RWPE1 (cell line): Measurements from ENCODE around the gene SOCS7.

Source experiments
- CTCF ChIA-PET: fragments of 350-600 bp; sonication (Branson Sonifier 250); formaldehyde crosslinking; extraction: SDS; loops from one replicate; lab custom pipeline; 2021; lab: Yijun Ruan, JAX
- POLR2A ChIA-PET: fragments of 400-600 bp; formaldehyde crosslinking; extraction: SDS; loops from one replicate; lab custom pipeline; 2020; ENCODE audit warnings: antibody characterized with exemption; ENCODE audit not compliant: low non-redundant PET; lab: Yijun Ruan, JAX
- DNase-seq: peaks from one replicate; pipeline ENCODE4 v3.0.0; 2012; ENCODE audit warnings: low spot score
- H3K27ac ChIP-seq: fragments of 450-650 bp; 2 replicates; pipeline ENCODE4 v1.5.1; 2017
- CTCF ChIP-seq: fragments of 450-650 bp; conservative IDR thresholded peaks from 2 replicates; pipeline ENCODE4 v1.5.1; 2017; ENCODE audit warnings: low read depth, mild to moderate bottlenecking

Gene SOCS7

DNA sequence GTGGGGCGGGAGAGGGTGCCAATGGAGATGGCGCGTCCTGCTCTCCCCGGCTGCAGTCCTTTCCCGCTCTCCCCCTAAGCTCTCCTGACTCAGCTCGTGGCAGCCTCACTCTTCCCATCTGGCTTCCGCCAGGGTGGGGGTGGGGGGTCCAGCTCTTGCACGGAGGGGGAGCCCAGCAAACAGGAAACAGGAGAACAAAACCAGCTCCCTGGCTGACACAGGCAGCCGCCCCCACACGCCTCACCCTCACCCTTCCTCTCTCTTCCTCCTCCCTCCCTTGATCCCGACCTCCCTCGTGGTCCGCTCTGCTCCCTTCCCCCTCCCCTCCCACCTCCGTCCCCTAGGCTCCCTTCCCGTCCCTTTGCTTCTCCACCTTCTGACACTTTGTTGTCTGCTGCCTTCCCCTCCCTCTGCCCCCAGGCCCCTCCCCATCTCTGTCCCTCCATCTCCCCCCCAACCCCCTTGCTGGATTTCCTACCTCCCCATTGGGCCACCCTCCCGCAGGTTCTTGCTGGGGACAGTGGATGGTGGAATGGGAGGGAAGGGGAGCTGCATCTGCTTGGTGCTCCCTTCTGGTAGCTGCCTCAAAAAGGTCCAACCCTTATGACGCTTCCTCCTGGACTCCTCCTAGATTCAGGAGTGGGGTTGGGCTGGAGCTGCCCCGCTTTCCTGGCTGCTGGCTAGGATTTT, 100.3 kb downstream of the SOCS7 start:
- POLR2A ChIA-PET: interaction anchor here (0.5 to 0.6 kb wide), 4 partner anchors 8 to 224 kb away, joined by 3 to 7 read pairs (median 4); no protein-coding TSS in a partner anchor
- peak overlapping the region; percentile 99 for H3K27ac ChIP-seq
- no peak for TF ChIP-seq CTCF
- CTCF ChIA-PET: interaction anchor here (0.6 to 0.9 kb wide), 3 partner anchors 16 to 119 kb away, joined by 3 to 4 read pairs (median 4); no protein-coding TSS in a partner anchor
- DNase-seq: peak; percentile 91

DNA sequence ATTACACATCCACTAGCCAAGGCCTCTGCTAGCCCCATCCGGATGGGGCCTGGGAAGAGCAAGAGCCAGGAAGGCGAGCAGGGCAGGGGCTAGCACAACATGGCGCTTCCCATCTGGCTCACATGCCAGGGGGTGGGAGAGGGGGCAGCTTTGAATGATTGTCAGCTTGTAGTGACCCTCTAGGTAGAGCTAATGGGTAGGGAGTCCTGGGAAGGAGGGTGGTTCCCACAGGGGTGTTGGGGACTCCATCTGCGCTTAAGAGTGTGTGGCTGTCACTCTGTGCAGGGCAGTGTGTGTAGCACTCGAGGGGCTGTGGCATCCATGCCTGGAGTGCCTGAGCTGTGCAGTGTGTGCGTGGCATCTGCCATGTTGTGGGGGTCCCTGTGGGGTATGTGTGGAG, 101.1 kb downstream of the SOCS7 start:
- DNase-seq: no peak
- H3K27ac ChIP-seq: peak overlapping the region; percentile 99
- no peak for TF ChIP-seq CTCF
- CTCF ChIA-PET: interaction anchor here (0.6 to 0.7 kb wide), 3 partner anchors 16 to 119 kb away, joined by 4 read pairs; no protein-coding TSS in a partner anchor
- POLR2A ChIA-PET: interaction anchor here (0.5 to 0.6 kb wide), 3 partner anchors 9 to 20 kb away, joined by 3 to 4 read pairs (median 3); no protein-coding TSS in a partner anchor

- POLR2A ChIA-PET: no interaction called here
- TF ChIP-seq CTCF: no peak
- CTCF ChIA-PET: interaction anchor here (0.6 kb wide), 1 partner anchor 1590 kb away, joined by 3 read pairs; no protein-coding TSS in a partner anchor
- H3K27ac ChIP-seq: peak overlapping the region; percentile 99
- DNase-seq: no peak
These were observed 102.3 kb downstream of the SOCS7 start for GRCh38 chr17:38453951-38454421.

GRCh38 chr17:38454532-38454931, 102.9 kb downstream of the SOCS7 start:
- ChIA-PET CTCF (interaction anchor here (0.6 kb wide), 1 partner anchor 1589 kb away, joined by 3 read pairs; no protein-coding TSS in a partner anchor), POLR2A (no interaction called here)
- H3K27ac ChIP-seq: peak overlapping the region; percentile 99
- no peak for TF ChIP-seq CTCF
- DNase-seq: peak; percentile 92
